HFF-Myc (cell line): ENCODE measurements around the gene EVI5L.

ENCODE experiments used
- DNase-seq: peaks from one replicate; pipeline ENCODE4 v3.0.0-alpha.2; 2011; ENCODE audit warnings: low read depth; ENCODE audit errors: extremely low read depth
- H3K4me3 ChIP-seq: replicated peaks from 2 replicates; pipeline ENCODE4 v1.5.1; 2011; ENCODE audit warnings: low read depth, mild to moderate bottlenecking, control low read depth, low read length
- CTCF ChIP-seq: IDR thresholded peaks from 2 replicates; pipeline ENCODE4 v1.5.1; 2012; ENCODE audit warnings: mild to moderate bottlenecking, low read depth, low read length, control low read depth; ENCODE audit errors: missing control alignments

EVI5L gene

DNA sequence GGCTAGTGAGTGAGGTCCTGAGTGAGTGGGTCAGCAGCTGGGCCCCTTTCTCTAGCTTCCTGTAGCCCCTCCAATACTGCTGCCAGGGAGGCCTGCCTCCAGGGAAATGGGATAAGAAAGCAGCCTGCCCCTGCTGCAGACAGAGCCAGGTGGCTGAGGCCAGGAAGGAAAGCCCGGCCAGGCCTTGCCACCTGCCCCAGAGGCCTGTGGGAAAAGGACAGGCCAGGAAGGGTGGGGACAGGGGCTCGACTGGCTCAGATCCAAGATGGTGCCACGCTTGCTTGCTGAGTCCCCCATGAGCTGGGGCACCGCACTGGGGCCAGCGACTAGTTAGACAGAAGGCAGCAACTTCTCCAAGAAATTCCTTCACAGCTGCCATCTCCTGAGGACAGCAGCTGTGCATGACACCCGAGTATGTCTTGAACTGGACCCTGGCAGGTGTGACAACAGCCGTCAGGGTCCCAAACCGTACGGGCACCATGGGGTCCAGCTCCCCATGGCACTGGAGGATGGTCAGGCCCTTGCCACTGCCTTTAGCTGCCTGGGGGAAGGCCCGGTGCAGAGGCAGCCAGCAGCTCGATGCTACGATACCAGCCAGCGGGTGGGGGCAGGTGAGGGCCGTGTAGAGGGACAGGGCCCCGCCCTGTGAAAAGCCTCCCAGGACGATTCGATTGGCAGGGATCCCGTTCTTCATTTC, 49.2 kb downstream of the EVI5L start:
- no peak for TF ChIP-seq CTCF
- no peak overlapping the region for H3K4me3 ChIP-seq
- DNase-seq, result no peak

DNA sequence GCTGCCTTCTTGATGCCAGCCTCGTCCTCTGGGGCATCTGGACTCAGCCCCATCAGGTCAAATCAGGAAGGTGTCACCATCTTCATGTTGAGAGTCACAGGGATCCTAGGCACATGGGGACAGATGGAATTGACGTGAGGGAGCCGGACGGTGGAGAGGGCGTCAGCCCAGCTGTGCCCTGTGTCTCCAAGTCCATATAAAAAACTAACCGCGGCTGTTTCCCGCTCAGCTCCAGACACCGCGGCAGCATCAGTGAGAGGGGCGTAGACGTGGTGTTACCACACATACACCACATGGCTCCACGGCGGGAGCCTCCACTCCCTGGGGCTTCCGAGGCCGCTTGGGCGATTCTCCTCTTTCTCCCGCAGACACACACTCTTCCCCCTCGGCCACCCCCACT, 49.8 kb downstream of the EVI5L start:
- H3K4me3 ChIP-seq, result no peak overlapping the region
- no peak for TF ChIP-seq CTCF
- DNase-seq, result no peak

DNA sequence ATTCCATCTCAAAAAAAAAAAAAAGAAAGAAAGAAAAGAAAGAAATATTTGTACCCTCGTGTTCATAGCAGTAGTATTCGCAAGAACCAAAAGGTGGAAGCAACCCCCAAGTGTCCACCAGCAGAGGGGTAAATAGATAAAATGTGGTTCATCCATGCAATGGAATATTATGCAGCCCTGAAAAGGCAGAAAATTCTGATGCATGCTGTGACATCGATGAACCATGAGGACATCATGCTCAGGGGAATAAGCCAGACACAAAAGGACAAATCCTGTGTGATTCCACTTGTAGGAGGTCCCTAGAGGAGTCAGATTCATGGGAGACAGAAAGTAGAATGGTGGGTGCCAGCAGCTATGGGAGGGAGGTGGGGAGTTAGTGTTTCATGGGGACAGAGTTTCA, 51.9 kb downstream of the EVI5L start:
- H3K4me3 ChIP-seq, result no peak overlapping the region
- no peak for TF ChIP-seq CTCF
- no peak for DNase-seq

GRCh38 chr19:7883105-7883504, 53.1 kb downstream of the EVI5L start:
- TF ChIP-seq CTCF, result no peak
- H3K4me3 ChIP-seq, result no peak overlapping the region
- DNase-seq, result no peak

- TF ChIP-seq CTCF, result no peak
- H3K4me3 ChIP-seq, result no peak overlapping the region
- DNase-seq, result no peak
Observed at GRCh38 chr19:7883796-7884570, 54.0 kb downstream of the EVI5L start.

DNA sequence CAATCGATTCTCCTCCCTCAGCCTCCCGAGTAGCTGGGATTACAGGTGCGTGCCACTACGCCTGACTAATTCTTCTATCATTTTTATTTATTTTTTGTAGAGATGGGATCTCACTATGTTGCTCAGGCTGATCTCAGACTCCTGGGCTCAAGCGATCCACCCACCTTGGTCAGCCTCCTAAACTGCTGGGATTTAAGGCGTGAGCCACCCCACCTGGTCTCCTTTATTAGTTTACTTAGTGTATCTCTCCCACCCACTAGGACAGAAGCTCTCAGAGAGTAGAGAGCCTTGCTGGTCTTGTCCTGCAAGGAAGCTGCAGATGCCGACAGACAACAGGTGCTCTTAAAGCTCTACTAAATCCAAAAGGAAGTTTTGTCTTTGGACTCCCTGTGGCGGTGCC, 55.8 kb downstream of the EVI5L start:
- no peak for DNase-seq
- no peak overlapping the region for H3K4me3 ChIP-seq
- no peak for TF ChIP-seq CTCF
